DND-41 (cell line): ENCODE data around the gene RNASE8.

Experiments used
- ATAC-seq: fragments of 200-7000 bp; cut with Tn5 transposase; 3 replicates; pipeline ENCODE4 v1.9.1; 2021; ENCODE audit warnings: low read depth; ENCODE audit not compliant: insufficient read depth
- DNase-seq: peaks from one replicate; pipeline ENCODE4 v3.0.0-alpha.2; 2020
- H2AFZ ChIP-seq: 2 replicates; pipeline ENCODE4 v1.6.0; 2012; ENCODE audit warnings: low read depth, low read length
- H3K27ac ChIP-seq: 2 replicates; pipeline ENCODE4 v1.5.1; 2012; ENCODE audit warnings: low read length, inconsistent platforms
- H3K27me3 ChIP-seq: fragments of 200-600 bp; sonication (generic); 2 replicates; pipeline ENCODE4 v1.6.0; 2012; ENCODE audit warnings: low read length, mild to moderate bottlenecking, inconsistent platforms; ENCODE audit not compliant: insufficient read depth, poor library complexity
- H3K36me3 ChIP-seq: 2 replicates; pipeline ENCODE4 v1.5.1; 2012; ENCODE audit warnings: low read length, inconsistent platforms; ENCODE audit not compliant: insufficient read depth
- H3K4me1 ChIP-seq: 2 replicates; pipeline ENCODE4 v1.5.1; 2012; ENCODE audit warnings: mild to moderate bottlenecking, low read length; ENCODE audit not compliant: insufficient read depth
- H3K4me2 ChIP-seq: 2 replicates; pipeline ENCODE4 v1.6.0; 2012; ENCODE audit warnings: mild to moderate bottlenecking, moderate library complexity, low read length, inconsistent platforms; ENCODE audit not compliant: insufficient read depth
- H3K4me3 ChIP-seq, 2 experiments: fragments of 200-600 bp in 1 of 2; shearing (Covaris generic) in 1 of 2; 2 replicates each; pipeline ENCODE4 v1.5.1; 2012 to 2016; ENCODE audit warnings: inconsistent platforms in 2 of 2, low read length in 2 of 2, mild to moderate bottlenecking in 2 of 2, low read depth in 1 of 2, moderate library complexity in 1 of 2
- H3K79me2 ChIP-seq: 2 replicates; pipeline ENCODE4 v1.6.0; 2012; ENCODE audit warnings: low read length, inconsistent platforms; ENCODE audit not compliant: insufficient read depth
- H3K9ac ChIP-seq: 2 replicates; pipeline ENCODE4 v1.6.0; 2012; ENCODE audit warnings: low read depth, mild to moderate bottlenecking, inconsistent platforms, low read length, moderate library complexity
- H3K9me3 ChIP-seq: 2 replicates; pipeline ENCODE4 v1.5.1; 2012; ENCODE audit warnings: low read length, moderate library complexity, mild to moderate bottlenecking, inconsistent platforms; ENCODE audit not compliant: insufficient read depth, severe bottlenecking
- H4K20me1 ChIP-seq: 2 replicates; pipeline ENCODE4 v1.6.0; 2012; ENCODE audit warnings: low read length; ENCODE audit not compliant: insufficient read depth
- CTCF ChIP-seq: IDR thresholded peaks from 2 replicates; pipeline ENCODE4 v1.5.1; 2012; ENCODE audit warnings: borderline replicate concordance, low read length, moderate library complexity, mild to moderate bottlenecking; ENCODE audit not compliant: poor library complexity, severe bottlenecking; ENCODE audit errors: extremely low read depth
- EZH2 ChIP-seq: IDR thresholded peaks from 3 replicates; pipeline ENCODE4 v1.6.1; 2012; ENCODE audit warnings: borderline replicate concordance, low read depth, mild to moderate bottlenecking, moderate library complexity, low read length, inconsistent platforms; ENCODE audit not compliant: severe bottlenecking

RNASE8 gene

GRCh38 chr14:21022686-21023085, 34.9 kb upstream of the RNASE8 start:
- no peak for TF ChIP-seq EZH2
- TF ChIP-seq CTCF, result no peak
- DNase-seq (no peak), ATAC-seq (no peak)
- peaks cover 17% of the 10 kb centered on the region for H3K4me1 ChIP-seq
- no peaks in the 10 kb centered on the region for H4K20me1 ChIP-seq
- H3K9me3 ChIP-seq, result no peaks in the 10 kb centered on the region
- H3K4me3 ChIP-seq, result no peak overlapping the region
- no peak overlapping the region for H3K9ac ChIP-seq
- H2AFZ ChIP-seq, result no peak overlapping the region
- H3K79me2 ChIP-seq, result no peaks in the 10 kb centered on the region
- H3K36me3 ChIP-seq, result no peaks in the 10 kb centered on the region
- no peak overlapping the region for H3K4me2 ChIP-seq
- no peaks in the 10 kb centered on the region for H3K27me3 ChIP-seq
- no peak overlapping the region for H3K27ac ChIP-seq

- DNase-seq, result no peak
- Histone ChIP-seq H2AFZ (no peak overlapping the region), H3K4me2 (no peak overlapping the region), H4K20me1 (no peaks in the 10 kb centered on the region), H3K36me3 (no peaks in the 10 kb centered on the region), H3K4me1 (peaks cover 17% of the 10 kb centered on the region), H3K9ac (no peak overlapping the region), H3K9me3 (no peaks in the 10 kb centered on the region), H3K27ac (no peak overlapping the region), H3K79me2 (no peaks in the 10 kb centered on the region), H3K27me3 (no peaks in the 10 kb centered on the region), H3K4me3 (no peak overlapping the region)
- ATAC-seq, result no peak
- no peak for TF ChIP-seq CTCF
- TF ChIP-seq EZH2, result no peak
Measured at GRCh38 chr14:21023174-21023573, 34.4 kb upstream of the RNASE8 start.

- peaks cover 17% of the 10 kb centered on the region for H3K4me1 ChIP-seq
- DNase-seq (no peak), ATAC-seq (no peak)
- H3K27me3 ChIP-seq, result no peaks in the 10 kb centered on the region
- H4K20me1 ChIP-seq, result no peaks in the 10 kb centered on the region
- no peak for TF ChIP-seq EZH2
- no peak for TF ChIP-seq CTCF
- peak overlapping the region; percentile 9 to 66; a peak in 2 of 4 replicates for H3K4me3 ChIP-seq
- peak overlapping the region; percentile 61 for H3K9ac ChIP-seq
- no peaks in the 10 kb centered on the region for H3K36me3 ChIP-seq
- no peaks in the 10 kb centered on the region for H3K9me3 ChIP-seq
- no peak overlapping the region for H3K27ac ChIP-seq
- no peaks in the 10 kb centered on the region for H3K79me2 ChIP-seq
- H3K4me2 ChIP-seq, result peak overlapping the region; percentile 98
- peak overlapping the region; percentile 77 for H2AFZ ChIP-seq
Measured at GRCh38 chr14:21023817-21024584, 33.6 kb upstream of the RNASE8 start.
